A549 (cell line): ENCODE data around the gene GCC2. TPM values are rescaled to one million over a fixed set of nuclear protein-coding genes. Genes with fewer than 3 reads are reported as not detected.

Experiments used
- ATAC-seq, 2 experiments: fragments of 200-7000 bp in 1 of 2; fragments of >200 bp in 1 of 2; cut with Nextera tagmentation in 1 of 2; cut with Tn5 transposase in 1 of 2; 3 replicates each; pipeline versions ENCODE4 v1.8.0 to v1.9.1; 2018 to 2020; ENCODE audit warnings: mild to moderate bottlenecking in 1 of 2, moderate library complexity in 1 of 2
- CTCF ChIA-PET: fragments of 300-600 bp; sonication (Branson Sonifier 250); formaldehyde crosslinking; extraction: SDS; loops from one replicate; lab custom pipeline; 2021; ENCODE audit warnings: antibody characterized with exemption, inconsistent platforms; lab: Yijun Ruan, JAX
- POLR2A ChIA-PET: fragments of 350-600 bp; formaldehyde crosslinking; extraction: SDS; loops from one replicate; lab custom pipeline; 2021; ENCODE audit warnings: antibody characterized with exemption, inconsistent platforms; lab: Yijun Ruan, JAX
- DNase-seq, 2 experiments: peaks; one replicate each; pipeline versions ENCODE4 v3.0.0 to v3.0.0-alpha.2; 2011 to 2016; ENCODE audit warnings: low read depth in 1 of 2, low spot score in 1 of 2
- FAIRE-seq: peaks from 2 replicates; lab custom pipeline; 2011; peaks lifted over from hg19 to GRCh38; lab: Jason Lieb, UNC
- H3K27ac ChIP-seq, 2 experiments: fragments of >200 bp; sonication (Bioruptor Twin); formaldehyde crosslinking; 3 replicates each; pipeline ENCODE4 v1.5.1; 2016 to 2017
- H3K4me1 ChIP-seq: fragments of >200 bp; sonication (Bioruptor Twin); formaldehyde crosslinking; 3 replicates; pipeline ENCODE4 v1.6.1; 2016
- H3K4me2 ChIP-seq: fragments of >200 bp; sonication (Bioruptor Twin); formaldehyde crosslinking; 3 replicates; pipeline ENCODE4 v1.6.1; 2016
- H3K4me3 ChIP-seq: fragments of >200 bp; sonication (Bioruptor Twin); formaldehyde crosslinking; 3 replicates; pipeline ENCODE4 v1.5.1; 2016
- H3K9me3 ChIP-seq: fragments of >200 bp; sonication (Bioruptor Twin); formaldehyde crosslinking; 3 replicates; pipeline ENCODE4 v1.6.1; 2016
- BHLHE40 ChIP-seq: IDR thresholded peaks from 2 replicates; pipeline ENCODE4 v1.6.1; 2012; ENCODE audit warnings: low read depth, low read length, inconsistent platforms
- CBX2 ChIP-seq: fragments of 200-600 bp; sonication (generic); IDR thresholded peaks from 2 replicates; pipeline ENCODE4 v1.6.1; 2016; ENCODE audit warnings: low read depth, mild to moderate bottlenecking, borderline replicate concordance
- CEBPB ChIP-seq, 2 experiments: fragments of >200 bp in 1 of 2; sonication (Bioruptor Twin) in 1 of 2; formaldehyde crosslinking in 1 of 2; IDR thresholded peaks; 2 replicates each; pipeline ENCODE4 v1.6.1; 2012 to 2016
- EHMT2 ChIP-seq: fragments of 200-600 bp; sonication (generic); IDR thresholded peaks from 2 replicates; pipeline ENCODE4 v1.6.1; 2016; ENCODE audit warnings: antibody characterized with exemption, low read depth, mild to moderate bottlenecking, moderate library complexity
- EP300 ChIP-seq, 2 experiments: fragments of >200 bp; sonication (Bioruptor Twin); formaldehyde crosslinking; IDR thresholded peaks; 2 replicates in 1 of 2; 3 replicates in 1 of 2; pipeline ENCODE4 v1.6.1; 2016 to 2017
- ESRRA ChIP-seq: fragments of 150-350 bp; IDR thresholded peaks from 2 replicates; pipeline ENCODE4 v1.6.1; 2014; ENCODE audit warnings: mild to moderate bottlenecking, low read length, borderline replicate concordance
- FOXS1 ChIP-seq: fragments of 250-450 bp; sonication (Bioruptor Pico); IDR thresholded peaks from 2 replicates; pipeline ENCODE4 v1.5.0; 2020; ENCODE audit warnings: mild to moderate bottlenecking, moderate library complexity
- GATA3 ChIP-seq: IDR thresholded peaks from 2 replicates; pipeline ENCODE4 v1.6.1; 2012; ENCODE audit warnings: borderline replicate concordance
- HDAC2 ChIP-seq: fragments of 200-600 bp; sonication (generic); IDR thresholded peaks from 2 replicates; pipeline ENCODE4 v1.6.1; 2016
- HEYL ChIP-seq: fragments of 250-450 bp; sonication (Bioruptor Pico); IDR thresholded peaks from 2 replicates; pipeline ENCODE4 v1.8.0; 2021; ENCODE audit warnings: mild to moderate bottlenecking, moderate library complexity
- HOXA7 ChIP-seq: fragments of 250-450 bp; sonication (Bioruptor Pico); IDR thresholded peaks from 2 replicates; pipeline ENCODE4 v1.5.0; 2020; ENCODE audit warnings: mild to moderate bottlenecking, moderate library complexity
- JUNB ChIP-seq: fragments of >200 bp; sonication (Bioruptor Twin); formaldehyde crosslinking; IDR thresholded peaks from 2 replicates; pipeline ENCODE4 v1.6.1; 2016
- KDM5A ChIP-seq: fragments of 200-600 bp; sonication (generic); IDR thresholded peaks from 2 replicates; pipeline ENCODE4 v1.6.1; 2016; ENCODE audit warnings: antibody characterized with exemption, mild to moderate bottlenecking
- NFE2L2 ChIP-seq: fragments of 150-350 bp; conservative IDR thresholded peaks from 2 replicates; pipeline ENCODE4 v1.6.1; 2014; ENCODE audit warnings: low read length
- NPAS2 ChIP-seq: fragments of 250-450 bp; sonication (Bioruptor Pico); IDR thresholded peaks from 2 replicates; pipeline ENCODE4 v1.8.0; 2022; ENCODE audit warnings: mild to moderate bottlenecking, moderate library complexity, borderline replicate concordance
- NR3C1 ChIP-seq: fragments of >200 bp; sonication (Bioruptor Twin); formaldehyde crosslinking; IDR thresholded peaks from 3 replicates; pipeline ENCODE4 v1.6.1; 2017
- POLR2A ChIP-seq: IDR thresholded peaks from 2 replicates; pipeline ENCODE4 v1.6.1; 2012; ENCODE audit warnings: mild to moderate bottlenecking, low read length
- RARB ChIP-seq: fragments of 250-450 bp; sonication (Bioruptor Pico); IDR thresholded peaks from 2 replicates; pipeline ENCODE4 v1.8.0; 2021; ENCODE audit warnings: mild to moderate bottlenecking, moderate library complexity
- RCOR1 ChIP-seq: fragments of 150-350 bp; IDR thresholded peaks from 2 replicates; pipeline ENCODE4 v1.6.1; 2014; ENCODE audit warnings: antibody characterized with exemption, low read length, low read depth
- RFX5 ChIP-seq: fragments of 450-650 bp; IDR thresholded peaks from 2 replicates; pipeline ENCODE4 v1.7.1; 2014; ENCODE audit warnings: antibody characterized with exemption, mild to moderate bottlenecking, moderate library complexity
- RNF2 ChIP-seq: fragments of 200-600 bp; sonication (generic); IDR thresholded peaks from 2 replicates; pipeline ENCODE4 v1.6.1; 2016; ENCODE audit warnings: low read depth, mild to moderate bottlenecking, antibody characterized with exemption, moderate library complexity, borderline replicate concordance
- SMC3 ChIP-seq: fragments of >200 bp; sonication (Bioruptor Twin); formaldehyde crosslinking; IDR thresholded peaks from 3 replicates; pipeline ENCODE4 v1.6.1; 2018; ENCODE audit warnings: inconsistent platforms
- SREBF2 ChIP-seq: fragments of 450-650 bp; IDR thresholded peaks from 2 replicates; pipeline ENCODE4 v1.6.1; 2014; ENCODE audit warnings: mild to moderate bottlenecking, moderate library complexity
- ZSCAN20 ChIP-seq: fragments of 250-450 bp; sonication (Bioruptor Pico); IDR thresholded peaks from 2 replicates; pipeline ENCODE4 v1.8.0; 2022; ENCODE audit warnings: mild to moderate bottlenecking, moderate library complexity
- WGBS: methylation state at CpG from one replicate; pipeline ENCODE4 v1.1.6; 2017; ENCODE audit errors: missing lambda C conversion rate; 5-methylcytosine and 5-hydroxymethylcytosine counted together
- polyA plus RNA-seq, 4 experiments: library from polyadenylated mRNA; depleted of rRNA in 3 of 4; stranded (reverse); fragments of >200 nt; fragmentation: RNase III in 1 of 4; extraction: RNeasy Plus Mini Kit Qiagen cat#74134 plus additional on column Dnase treatment in 1 of 4; gene quantifications; 2 replicates in 3 of 4; 3 replicates in 1 of 4; pipeline ENCODE4 v1.2.3, GENCODE V29; 2011 to 2017
- TF ChIP-seq, protein P1 (sequence below): fragments of >200 bp; sonication (Bioruptor Twin); formaldehyde crosslinking; IDR thresholded peaks from 3 replicates; pipeline ENCODE4 v1.6.1; 2016
- TF ChIP-seq, protein P2 (sequence below): fragments of >200 bp; sonication (Bioruptor Twin); formaldehyde crosslinking; IDR thresholded peaks from 2 replicates; pipeline ENCODE4 v1.6.1; 2016
- TF ChIP-seq, protein P3 (sequence below): fragments of 250-450 bp; sonication (Bioruptor Pico); IDR thresholded peaks from 2 replicates; pipeline ENCODE4 v1.5.0; 2021; ENCODE audit warnings: mild to moderate bottlenecking, moderate library complexity, borderline replicate concordance

GCC2 gene
- polyA plus RNA-seq, 2 of the 4 experiments (the other 2 are of a cell fraction): 13.6 to 30.1 TPM

DNA sequence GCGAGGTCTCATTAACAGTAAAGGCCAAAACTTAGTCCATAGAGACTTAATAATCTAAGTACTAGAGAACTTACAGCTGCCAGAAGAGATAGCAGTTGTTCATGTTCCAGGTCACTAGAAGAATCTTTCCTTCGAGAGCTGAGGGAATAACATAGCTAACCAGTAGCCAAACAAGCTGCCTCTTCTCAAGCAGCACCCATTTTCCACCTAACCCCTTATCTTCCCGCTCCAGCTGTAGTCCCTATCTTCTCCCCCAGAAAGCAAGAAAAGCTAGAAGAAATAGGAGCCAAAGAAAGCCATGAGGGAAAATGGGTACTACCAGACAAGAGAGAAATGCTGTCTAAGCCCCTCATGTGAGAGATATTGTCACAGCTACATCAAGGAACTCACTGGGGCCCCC is 47.2 kb upstream of the GCC2 start:
- Histone ChIP-seq H3K4me1 (peaks cover 12% of the 10 kb centered on the region; the same call in 2 of the 3 replicates), H3K4me3 (no peak overlapping the region), H3K9me3 (peaks cover 18% of the 10 kb centered on the region), H3K4me2 (no peak overlapping the region), H3K27ac (no peak overlapping the region)
- DNase-seq (no peak), FAIRE-seq (no peak), ATAC-seq (no peak)
- ChIA-PET POLR2A (no interaction called here), CTCF (interaction anchor here (0.6 to 1.5 kb wide), 5 partner anchors 12 to 187 kb away, joined by 3 to 4 read pairs (median 3); no protein-coding TSS in a partner anchor)
- WGBS: 92% methylated on average over 3 of the region's 3 CpGs
- TF ChIP-seq POLR2A (no peak), RCOR1 (no peak), NFE2L2 (no peak), EHMT2 (no peak), FOXS1 (CRISPR knock-in tag) (no peak), BHLHE40 (no peak), NPAS2 (CRISPR knock-in tag) (no peak)
- TF ChIP-seq, protein P1, sequence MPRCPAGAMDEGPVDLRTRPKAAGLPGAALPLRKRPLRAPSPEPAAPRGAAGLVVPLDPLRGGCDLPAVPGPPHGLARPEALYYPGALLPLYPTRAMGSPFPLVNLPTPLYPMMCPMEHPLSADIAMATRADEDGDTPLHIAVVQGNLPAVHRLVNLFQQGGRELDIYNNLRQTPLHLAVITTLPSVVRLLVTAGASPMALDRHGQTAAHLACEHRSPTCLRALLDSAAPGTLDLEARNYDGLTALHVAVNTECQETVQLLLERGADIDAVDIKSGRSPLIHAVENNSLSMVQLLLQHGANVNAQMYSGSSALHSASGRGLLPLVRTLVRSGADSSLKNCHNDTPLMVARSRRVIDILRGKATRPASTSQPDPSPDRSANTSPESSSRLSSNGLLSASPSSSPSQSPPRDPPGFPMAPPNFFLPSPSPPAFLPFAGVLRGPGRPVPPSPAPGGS: no peak

DNA sequence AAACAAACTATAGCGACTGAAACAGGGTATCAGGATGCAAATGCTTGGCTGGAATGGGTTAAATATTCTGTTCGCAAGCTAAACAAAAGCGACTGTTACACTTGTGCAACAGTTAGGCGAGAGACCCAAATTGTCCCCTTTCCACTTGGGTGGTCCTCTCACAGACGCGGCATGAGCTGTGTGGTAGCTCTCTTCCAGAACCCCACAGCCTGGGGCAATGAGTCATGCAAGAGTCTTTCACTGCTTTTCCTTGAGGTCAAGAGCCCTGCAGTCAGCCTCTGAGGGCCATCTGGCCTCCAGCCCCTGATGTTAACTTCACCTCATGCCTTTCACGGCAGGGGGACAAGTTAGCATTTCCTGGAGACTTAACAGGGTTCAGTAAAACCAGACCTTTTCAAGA is 45.5 kb upstream of the GCC2 start:
- CTCF ChIA-PET: interaction anchor here (0.7 to 1.5 kb wide), 3 partner anchors 12 to 234 kb away, joined by 3 to 4 read pairs (median 3); no protein-coding TSS in a partner anchor
- ATAC-seq: peak in 1 of 2 experiments; percentile 68; a peak in 2 of 6 replicates
- WGBS: 31% methylated on average over 7 of the region's 7 CpGs
- no peak overlapping the region for H3K4me3 ChIP-seq
- no peak for TF ChIP-seq SMC3
- TF ChIP-seq HOXA7 (CRISPR knock-in tag): no peak
- TF ChIP-seq, protein P1: no peak
- peak; percentile 33 to 45; a peak in 1 of 4 replicates for TF ChIP-seq CEBPB (IDR thresholded peaks at IDR 0.05)
- no peak for TF ChIP-seq ESRRA
- peak; percentile 43; the same call in 1 of the 2 replicates for TF ChIP-seq JUNB
- TF ChIP-seq GATA3: peak; percentile 41; the same call in 1 of the 2 replicates
- TF ChIP-seq RFX5: no peak
- TF ChIP-seq EP300 (IDR thresholded peaks at IDR 0.05): peak; percentile 16 to 17; a peak in 1 of 5 replicates
- TF ChIP-seq, all 56 proteins: peak for 4
- peak overlapping the region; percentile 45 to 65; a peak in 4 of 6 replicates for H3K27ac ChIP-seq
- DNase-seq (peak in 1 of 2 experiments; percentile 48), FAIRE-seq (no peak)
- H3K9me3 ChIP-seq: peaks cover 18% of the 10 kb centered on the region
- POLR2A ChIA-PET: no interaction called here
- H3K4me1 ChIP-seq: peaks cover 12% of the 10 kb centered on the region; the same call in 2 of the 3 replicates
- H3K4me2 ChIP-seq: peak overlapping the region; percentile 41

DNA sequence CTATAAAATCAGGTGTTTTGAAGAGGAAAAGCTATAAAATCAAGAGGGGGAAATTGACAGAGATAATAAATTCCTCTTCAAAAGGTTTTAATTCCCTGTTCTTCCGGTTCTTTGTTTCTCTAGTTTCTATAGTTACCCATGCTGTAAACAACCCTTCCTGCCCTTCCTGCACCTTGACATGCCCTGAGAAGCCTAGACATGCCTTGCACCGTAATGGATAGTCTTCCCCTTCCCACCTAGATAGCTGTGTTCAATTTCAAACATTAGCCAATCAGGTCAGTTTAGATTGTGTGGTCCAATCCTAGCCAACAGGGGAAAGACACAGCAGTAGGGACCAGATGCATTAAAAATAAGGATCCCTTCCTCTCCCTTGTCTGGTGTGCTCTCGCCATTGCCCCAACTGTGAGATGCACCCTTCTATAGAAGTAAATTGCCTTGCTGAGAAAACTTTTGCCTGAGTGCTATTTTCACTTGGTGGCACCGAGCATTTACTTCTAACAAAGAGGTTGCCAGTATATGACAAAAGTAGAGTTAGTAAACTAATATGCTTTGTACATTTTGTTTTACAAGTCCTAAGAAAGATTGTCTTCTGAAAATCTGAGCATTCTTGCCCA is 44.1 kb upstream of the GCC2 start:
- Histone ChIP-seq H3K4me3 (no peak overlapping the region), H3K4me2 (no peak overlapping the region), H3K27ac (no peak overlapping the region), H3K4me1 (peaks cover 12% of the 10 kb centered on the region; the same call in 2 of the 3 replicates), H3K9me3 (peaks cover 18% of the 10 kb centered on the region)
- DNase-seq (no peak), ATAC-seq (no peak), FAIRE-seq (no peak)
- POLR2A ChIA-PET: no interaction called here
- WGBS: 76% methylated on average over 4 of the region's 4 CpGs
- TF ChIP-seq NR3C1: no peak
- no peak for TF ChIP-seq EHMT2
- no peak for TF ChIP-seq KDM5A
- no peak for TF ChIP-seq SREBF2
- TF ChIP-seq, protein P2, sequence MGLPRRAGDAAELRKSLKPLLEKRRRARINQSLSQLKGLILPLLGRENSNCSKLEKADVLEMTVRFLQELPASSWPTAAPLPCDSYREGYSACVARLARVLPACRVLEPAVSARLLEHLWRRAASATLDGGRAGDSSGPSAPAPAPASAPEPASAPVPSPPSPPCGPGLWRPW: no peak
- TF ChIP-seq JUNB: no peak
- TF ChIP-seq, protein P3, sequence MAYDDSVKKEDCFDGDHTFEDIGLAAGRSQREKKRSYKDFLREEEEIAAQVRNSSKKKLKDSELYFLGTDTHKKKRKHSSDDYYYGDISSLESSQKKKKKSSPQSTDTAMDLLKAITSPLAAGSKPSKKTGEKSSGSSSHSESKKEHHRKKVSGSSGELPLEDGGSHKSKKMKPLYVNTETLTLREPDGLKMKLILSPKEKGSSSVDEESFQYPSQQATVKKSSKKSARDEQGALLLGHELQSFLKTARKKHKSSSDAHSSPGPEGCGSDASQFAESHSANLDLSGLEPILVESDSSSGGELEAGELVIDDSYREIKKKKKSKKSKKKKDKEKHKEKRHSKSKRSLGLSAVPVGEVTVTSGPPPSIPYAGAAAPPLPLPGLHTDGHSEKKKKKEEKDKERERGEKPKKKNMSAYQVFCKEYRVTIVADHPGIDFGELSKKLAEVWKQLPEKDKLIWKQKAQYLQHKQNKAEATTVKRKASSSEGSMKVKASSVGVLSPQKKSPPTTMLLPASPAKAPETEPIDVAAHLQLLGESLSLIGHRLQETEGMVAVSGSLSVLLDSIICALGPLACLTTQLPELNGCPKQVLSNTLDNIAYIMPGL (CRISPR knock-in tag): no peak
- no peak for TF ChIP-seq RCOR1
- TF ChIP-seq HEYL (CRISPR knock-in tag): no peak
- no peak for TF ChIP-seq HDAC2
- no peak for TF ChIP-seq ZSCAN20 (CRISPR knock-in tag)
- TF ChIP-seq ESRRA: no peak
- no peak for TF ChIP-seq RARB (CRISPR knock-in tag)
- TF ChIP-seq CBX2: no peak
- no peak for TF ChIP-seq RNF2
- CTCF ChIA-PET: interaction anchor here (0.7 to 1.5 kb wide), 3 partner anchors 13 to 22 kb away, joined by 3 to 4 read pairs (median 4); no protein-coding TSS in a partner anchor
